HG03342 (cell line): ENCODE measurements around the gene PAM.
A peak's percentile ranks its signal among the peaks of the same experiment; 100 is the strongest.

Experiments
- ATAC-seq: cut with Tn5 transposase; IDR thresholded peaks from one replicate; pipeline ENCODE4 v1.9.1; 2021; ENCODE audit warnings: mild to moderate bottlenecking, moderate library complexity; ENCODE audit not compliant: unreplicated experiment

PAM gene

DNA sequence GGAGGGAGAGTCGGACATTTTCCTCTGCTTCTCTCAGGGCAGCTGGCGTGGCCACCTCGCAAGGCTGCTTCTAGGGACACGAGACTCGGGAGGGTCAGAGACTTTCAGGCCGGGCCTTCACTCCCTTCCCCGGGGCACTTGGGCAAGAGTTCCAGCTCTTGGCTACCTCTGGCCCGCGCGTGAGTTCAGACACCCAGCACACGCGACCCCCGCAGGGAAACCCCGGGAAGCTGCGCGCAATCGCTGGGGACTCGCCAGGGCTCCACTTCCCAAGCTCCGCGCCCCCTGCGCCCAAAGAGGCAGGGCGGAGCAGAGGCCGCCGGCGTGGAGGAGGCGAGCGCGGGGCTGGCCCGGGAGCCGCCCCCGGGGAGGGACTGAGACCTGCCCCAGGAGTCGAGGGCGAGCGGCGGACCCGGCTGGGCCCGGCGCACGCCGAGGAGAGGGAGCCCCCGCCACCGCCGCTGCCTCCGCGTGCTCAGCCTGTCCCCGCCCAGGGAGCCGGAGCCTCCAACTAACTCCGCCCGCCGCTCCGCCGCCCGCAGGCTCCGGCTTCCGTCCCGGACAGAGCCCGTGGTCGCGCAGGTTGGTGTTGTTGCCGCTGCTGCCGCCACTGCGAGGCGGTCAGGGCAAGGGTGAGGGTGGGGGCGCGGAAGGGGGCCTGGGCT is at the start of gene PAM:
TSS of gene PAM (plus strand) at position 539 of the 665 bp plus-strand sequence. CDS start 110,891 bp downstream, outside the sequence.
- ATAC-seq = peak; percentile 81

- ATAC-seq = no peak
These were observed 43.4 kb upstream of the PAM start for GRCh38 chr5:102711525-102712385.

GRCh38 chr5:102713278-102713677 is 41.8 kb upstream of the PAM start:
- peak; percentile 34 for ATAC-seq

- ATAC-seq = peak; percentile 81
These were observed 41.3 kb upstream of the PAM start for GRCh38 chr5:102713682-102714231.

- ATAC-seq = no peak
These were observed 39.9 kb upstream of the PAM start for GRCh38 chr5:102715082-102715807.

DNA sequence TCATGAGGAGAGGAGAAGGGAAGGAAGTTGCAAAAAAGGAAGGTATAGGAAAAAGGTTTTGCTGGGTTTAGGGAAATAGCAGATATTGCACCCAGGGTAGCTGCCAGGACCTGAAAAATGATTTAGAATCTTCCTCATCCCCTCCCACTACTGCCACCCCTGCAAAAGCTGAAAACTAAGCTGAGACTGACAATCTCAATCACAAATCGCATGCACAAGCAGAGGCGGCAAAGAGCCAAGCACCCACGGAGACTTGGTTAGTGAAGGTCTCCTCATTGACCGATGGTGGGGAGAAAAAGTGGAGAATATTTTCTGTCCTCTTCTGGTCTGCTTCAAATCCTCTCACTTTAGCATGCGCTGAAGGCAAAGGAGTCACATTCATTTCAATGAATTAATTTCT is 39.1 kb upstream of the PAM start:
- no peak for ATAC-seq

GRCh38 chr5:102718819-102719218 is 36.3 kb upstream of the PAM start:
- no peak for ATAC-seq

DNA sequence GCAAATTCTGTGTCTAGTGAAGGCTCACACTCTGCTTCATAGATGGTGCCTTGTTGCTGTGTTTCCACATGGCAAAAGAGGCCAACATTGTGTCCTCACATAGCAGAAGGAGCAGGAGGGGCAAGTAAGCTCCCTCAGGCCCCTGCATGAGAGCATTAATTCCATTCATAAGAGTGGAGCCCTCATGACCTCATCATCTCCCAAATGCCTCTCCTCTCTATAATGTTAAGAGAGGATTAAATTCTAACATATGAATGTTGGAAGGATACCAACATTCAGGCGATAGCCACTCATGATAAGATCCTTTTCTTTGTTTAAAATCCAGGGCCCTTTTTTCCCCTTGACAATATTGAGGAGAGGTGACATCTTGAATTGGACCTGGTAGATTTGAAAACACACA is 35.2 kb upstream of the PAM start:
- ATAC-seq = no peak

DNA sequence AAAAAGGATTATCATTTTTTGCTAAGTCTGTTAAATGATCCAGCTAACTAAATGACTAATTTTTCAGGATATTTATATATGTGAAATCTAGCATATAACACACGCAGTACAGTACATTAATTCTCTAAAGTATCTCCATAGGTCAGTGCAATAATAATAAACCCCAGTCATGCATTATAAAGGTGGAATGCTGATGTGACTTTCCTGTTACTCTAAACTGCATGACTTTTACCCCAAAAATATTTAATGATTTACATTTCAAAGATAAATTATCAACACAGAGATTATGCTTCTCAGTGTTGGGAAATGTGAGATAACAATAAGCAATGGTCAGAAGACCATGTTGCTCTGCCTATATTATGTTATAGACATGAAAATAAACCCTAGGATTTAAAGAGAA is 34.1 kb upstream of the PAM start:
- ATAC-seq = no peak

DNA sequence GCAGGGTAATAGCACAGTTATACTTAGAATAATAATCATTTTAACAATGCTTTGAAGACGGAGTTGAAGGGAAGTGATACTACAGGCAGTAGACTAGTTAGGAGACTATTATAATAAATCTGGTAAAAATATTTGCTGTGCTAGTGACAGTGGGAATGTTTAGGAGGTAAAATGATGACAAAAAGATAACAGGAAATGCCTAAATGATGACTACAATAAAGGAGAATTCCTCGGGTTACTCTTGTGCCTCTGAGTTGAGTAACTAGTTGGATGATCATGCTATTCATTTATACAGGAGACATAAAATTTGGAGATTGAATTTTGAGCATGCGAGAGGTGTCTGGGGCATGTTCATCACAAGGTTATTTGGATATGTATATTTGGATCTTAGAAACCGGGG is 32.2 kb upstream of the PAM start:
- ATAC-seq = no peak

- ATAC-seq = no peak
These were observed 23.4 kb upstream of the PAM start for GRCh38 chr5:102731693-102732092.

GRCh38 chr5:102733534-102733933 is 21.6 kb upstream of the PAM start:
- no peak for ATAC-seq

DNA sequence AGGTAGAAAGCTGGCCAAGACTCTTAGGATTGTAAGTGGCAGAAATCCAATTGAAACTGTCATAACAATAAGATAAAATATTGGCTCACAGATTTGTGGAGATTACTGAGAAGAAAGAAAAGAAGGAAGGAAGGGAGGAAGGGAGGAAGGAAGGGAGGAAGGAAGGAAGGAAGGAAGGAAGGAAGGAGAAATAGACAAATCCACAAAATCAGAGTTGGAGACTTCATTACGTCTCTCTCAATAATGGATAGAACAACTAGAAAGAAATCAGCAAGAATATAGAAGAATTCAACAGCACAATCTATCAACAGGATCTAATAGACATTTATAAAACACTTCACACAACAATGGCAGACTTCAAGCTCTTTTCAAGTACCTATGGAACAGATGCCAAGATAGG is 17.9 kb upstream of the PAM start:
- no peak for ATAC-seq

DNA sequence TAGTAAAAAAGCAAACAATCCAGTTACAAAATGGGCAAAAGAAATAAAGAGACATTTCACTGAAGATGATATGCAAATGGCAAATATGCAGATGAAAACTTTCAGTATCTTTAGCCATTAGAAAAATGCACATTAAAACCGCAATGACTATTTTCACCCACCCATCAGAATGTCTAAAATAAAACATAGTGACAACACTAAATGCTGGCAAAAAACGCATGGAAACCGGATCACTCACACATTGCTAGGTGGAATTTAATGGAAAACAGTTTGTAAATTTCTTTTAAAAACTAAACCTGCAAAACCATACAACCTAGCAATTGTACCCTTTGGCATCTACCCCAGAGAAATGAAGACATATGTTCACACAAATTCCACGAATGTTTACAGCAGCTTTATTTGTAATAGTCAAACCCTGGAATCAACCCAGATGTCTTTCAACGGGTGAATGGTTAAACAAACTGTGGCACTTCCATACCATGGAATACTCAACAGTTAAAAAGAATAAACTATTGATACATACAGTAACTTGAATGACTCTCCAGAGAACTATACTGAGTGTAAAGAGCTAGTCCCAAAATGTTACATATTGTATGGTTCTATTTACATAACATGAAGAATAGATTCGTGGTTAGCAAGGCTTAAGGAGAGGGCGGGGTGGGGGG is 17.2 kb upstream of the PAM start:
- no peak for ATAC-seq

- no peak for ATAC-seq
These were observed 14.6 kb upstream of the PAM start for GRCh38 chr5:102740515-102740914.

DNA sequence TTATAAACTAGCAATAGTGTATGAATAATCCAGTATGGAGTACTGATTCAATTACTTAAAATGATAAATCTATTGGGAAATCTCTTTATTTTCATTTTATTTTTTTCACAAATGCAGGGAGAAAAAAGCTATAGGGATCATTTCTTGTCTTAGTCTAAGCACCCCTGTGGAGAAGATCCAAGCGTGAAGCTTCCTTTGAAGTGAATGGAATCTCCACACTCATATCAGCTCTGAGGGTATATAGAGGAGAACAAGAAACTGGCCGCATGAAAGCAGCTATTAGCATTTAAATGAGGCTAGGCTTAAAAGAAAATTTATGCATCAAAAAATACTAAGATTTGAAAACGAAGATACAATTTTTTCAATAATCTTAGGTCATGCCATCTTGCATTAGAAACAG is 12.9 kb upstream of the PAM start:
- ATAC-seq = no peak

DNA sequence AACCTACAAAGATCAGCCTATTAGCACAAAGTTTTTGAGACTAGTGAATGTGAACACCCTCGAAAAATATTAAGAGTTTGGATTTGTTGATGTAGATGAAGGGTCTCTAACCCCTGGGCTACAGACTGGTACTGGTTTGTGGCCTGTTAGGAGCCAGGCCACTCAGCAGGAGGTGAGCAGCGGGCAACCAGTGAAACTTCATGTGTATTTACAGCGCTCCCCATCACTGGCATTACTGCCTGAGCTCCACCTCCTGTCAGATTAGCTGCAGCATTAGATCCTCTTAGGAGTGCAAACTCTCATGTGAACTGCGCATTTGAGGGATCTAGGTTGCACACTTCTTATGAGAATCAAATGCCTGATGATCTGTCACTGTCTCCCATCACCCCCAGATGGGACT is 11.2 kb upstream of the PAM start:
- ATAC-seq = no peak

DNA sequence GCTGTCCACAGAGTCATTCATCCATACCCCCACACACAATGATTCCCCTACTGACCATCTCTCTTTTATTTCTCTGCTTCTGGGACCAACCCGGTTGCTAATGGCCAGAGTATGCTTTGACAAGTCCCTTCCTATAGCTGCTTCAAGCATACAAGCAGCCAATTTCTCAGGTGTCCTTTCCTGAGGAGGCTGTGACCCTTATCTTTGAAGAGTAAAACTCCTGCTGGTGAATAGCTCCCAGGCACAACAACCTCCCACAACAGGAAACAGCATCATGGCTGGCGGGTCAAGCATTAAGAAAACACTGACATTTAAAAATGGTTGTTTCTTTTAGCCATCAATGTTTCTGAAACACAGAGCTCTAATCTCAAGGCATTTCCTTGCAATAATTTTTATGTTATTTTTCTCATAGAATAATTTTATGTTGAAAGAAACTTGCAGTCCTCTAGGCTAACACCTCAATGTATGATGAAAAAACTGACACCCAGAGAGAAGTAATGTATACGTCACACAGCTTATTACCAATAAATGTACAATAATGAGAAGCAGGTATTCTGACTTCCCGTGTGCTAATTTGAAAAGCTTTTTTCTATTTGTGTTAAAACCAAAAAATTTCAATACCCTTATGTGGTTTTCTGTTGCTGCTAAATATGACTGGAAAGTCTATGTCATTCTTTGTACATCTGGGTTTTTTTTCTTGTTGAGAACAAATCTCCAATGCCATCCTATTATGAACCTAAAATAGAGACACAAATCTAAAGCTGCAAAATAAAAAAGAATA is 7.5 kb upstream of the PAM start:
- peak; percentile 52 for ATAC-seq

- ATAC-seq = no peak
These were observed 5.6 kb upstream of the PAM start for GRCh38 chr5:102749416-102750030.
